SK-N-SH (cell line): Measurements from ENCODE around the gene GATA3. TPM values are rescaled to one million over a fixed set of nuclear protein-coding genes. Genes with fewer than 3 reads are reported as not detected.

Experiments
- CTCF ChIA-PET: fragments of 300-600, 350-600 bp; formaldehyde crosslinking; extraction: SDS; loops from one replicate; lab custom pipeline; 2021; lab: Yijun Ruan, JAX
- POLR2A ChIA-PET: fragments of 350-600 bp; sonication (Branson Sonifier 250); formaldehyde crosslinking; extraction: SDS; loops from one replicate; lab custom pipeline; 2020; ENCODE audit warnings: antibody characterized with exemption, inconsistent platforms; lab: Yijun Ruan, JAX
- DNase-seq: peaks from one replicate; pipeline ENCODE4 v3.0.0; 2012
- H2AFZ ChIP-seq: fragments of 200-600 bp; sonication (generic); 2 replicates; pipeline ENCODE4 v1.8.1; 2016; ENCODE audit warnings: antibody characterized with exemption, mild to moderate bottlenecking, low read depth
- H3F3A ChIP-seq: fragments of 200-600 bp; sonication (generic); replicated peaks from 2 replicates; pipeline ENCODE3; 2016; ENCODE audit warnings: antibody characterized with exemption, mild to moderate bottlenecking; ENCODE audit not compliant: insufficient read depth
- H3K27ac ChIP-seq, 2 experiments: fragments of 200-500 bp in 1 of 2; fragments of 200-600 bp in 1 of 2; sonication (Bioruptor generic) in 1 of 2; sonication (generic), shearing (Covaris generic) in 1 of 2; 2 replicates each; pipeline versions ENCODE4 v1.5.1 to v1.6.1; 2014 to 2016; ENCODE audit warnings: low read depth in 2 of 2, inconsistent platforms in 1 of 2, low read length in 1 of 2, mild to moderate bottlenecking in 1 of 2, mixed read lengths in 1 of 2
- H3K27me3 ChIP-seq: fragments of 200-600 bp; sonication (generic), shearing (Covaris generic); 2 replicates; pipeline ENCODE4 v1.6.1; 2016; ENCODE audit warnings: mixed run types; ENCODE audit not compliant: insufficient read depth
- H3K36me3 ChIP-seq, 2 experiments: fragments of 200-500 bp in 1 of 2; fragments of 200-600 bp in 1 of 2; sonication (Bioruptor generic) in 1 of 2; sonication (generic) in 1 of 2; replicated peaks in 1 of 2; 2 replicates each; pipeline versions ENCODE3 to v1.5.1; 2014 to 2016; ENCODE audit warnings: low read length in 1 of 2, mild to moderate bottlenecking in 1 of 2; ENCODE audit not compliant: insufficient read depth in 2 of 2, control insufficient read depth in 1 of 2
- H3K4me1 ChIP-seq, 2 experiments: fragments of 200-500 bp in 1 of 2; fragments of 200-600 bp in 1 of 2; sonication (Bioruptor generic) in 1 of 2; sonication (generic), shearing (Covaris generic) in 1 of 2; 2 replicates each; pipeline versions ENCODE4 v1.5.1 to v1.6.1; 2014 to 2016; ENCODE audit warnings: low read depth in 1 of 2, low read length in 1 of 2, mixed run types in 1 of 2; ENCODE audit not compliant: insufficient read depth in 2 of 2, control insufficient read depth in 1 of 2
- H3K4me2 ChIP-seq: fragments of 200-600 bp; sonication (generic), shearing (Covaris generic); 2 replicates; pipeline ENCODE4 v1.6.1; 2017; ENCODE audit warnings: mixed run types
- H3K4me3 ChIP-seq, 2 experiments: fragments of 200-500 bp in 1 of 2; fragments of 200-600 bp in 1 of 2; sonication (Bioruptor generic) in 1 of 2; sonication (generic), shearing (Covaris generic) in 1 of 2; 2 replicates each; pipeline versions ENCODE4 v1.5.1 to v1.8.1; 2014 to 2016; ENCODE audit warnings: low read depth in 2 of 2, inconsistent platforms in 1 of 2, low read length in 1 of 2, mild to moderate bottlenecking in 1 of 2, mixed read lengths in 1 of 2, moderate library complexity in 1 of 2
- H3K79me2 ChIP-seq: fragments of 200-600 bp; sonication (generic); 2 replicates; pipeline ENCODE4 v1.8.1; 2017; ENCODE audit warnings: mild to moderate bottlenecking; ENCODE audit not compliant: insufficient read depth
- H3K9ac ChIP-seq: fragments of 200-600 bp; sonication (generic); 2 replicates; pipeline ENCODE4 v1.6.1; 2017; ENCODE audit warnings: mixed run types
- H3K9me2 ChIP-seq: fragments of 200-600 bp; sonication (generic); 2 replicates; pipeline ENCODE4 v1.6.1; 2017; ENCODE audit warnings: mixed run types
- H3K9me3 ChIP-seq: fragments of 200-600 bp; sonication (generic); 2 replicates; pipeline ENCODE4 v1.6.1; 2017; ENCODE audit warnings: mixed run types, mild to moderate bottlenecking, moderate library complexity
- H4K20me1 ChIP-seq: fragments of 200-600 bp; sonication (generic); 2 replicates; pipeline ENCODE4 v1.6.1; 2017; ENCODE audit warnings: mild to moderate bottlenecking, mixed run types; ENCODE audit not compliant: insufficient read depth
- CHD2 ChIP-seq: fragments of 150-350 bp; IDR thresholded peaks from 2 replicates; pipeline ENCODE4 v1.6.1; 2018; ENCODE audit warnings: low read length; ENCODE audit not compliant: partially characterized antibody
- CTCF ChIP-seq: fragments of 200-600 bp; sonication (generic); IDR thresholded peaks from 2 replicates; pipeline ENCODE4 v1.6.1; 2017; ENCODE audit warnings: antibody characterized with exemption, mild to moderate bottlenecking, moderate library complexity
- FOXJ3 ChIP-seq: sonication (generic); formaldehyde crosslinking; IDR thresholded peaks from 2 replicates; pipeline ENCODE4 v1.5.1; 2020; ENCODE audit warnings: mild to moderate bottlenecking, missing genetic modification reagents
- JUND ChIP-seq: IDR thresholded peaks from 2 replicates; pipeline ENCODE4 v1.4.0; 2012
- MEF2A ChIP-seq: IDR thresholded peaks from 2 replicates; pipeline ENCODE4 v1.4.0; 2012; ENCODE audit warnings: low read depth, borderline replicate concordance
- NRF1 ChIP-seq: IDR thresholded peaks from 2 replicates; pipeline ENCODE4 v1.6.1; 2012; ENCODE audit warnings: low read depth, mild to moderate bottlenecking, low read length
- PBX3 ChIP-seq: IDR thresholded peaks from 2 replicates; pipeline ENCODE4; 2012
- RCOR1 ChIP-seq: fragments of 150-350 bp; IDR thresholded peaks from 2 replicates; pipeline ENCODE4 v1.6.1; 2017; ENCODE audit warnings: antibody characterized with exemption, low read length
- RFX5 ChIP-seq: IDR thresholded peaks from 2 replicates; pipeline ENCODE4 v1.6.1; 2012; ENCODE audit warnings: mild to moderate bottlenecking, improper control_type of control experiment, low read length
- TEAD4 ChIP-seq: IDR thresholded peaks from 2 replicates; pipeline ENCODE4 v1.4.0; 2012; ENCODE audit warnings: mild to moderate bottlenecking, borderline replicate concordance; ENCODE audit not compliant: insufficient read depth
- USF2 ChIP-seq: fragments of 150-350 bp; IDR thresholded peaks from 2 replicates; pipeline ENCODE4 v1.6.1; 2017; ENCODE audit warnings: antibody characterized with exemption, low read length, low read depth, borderline replicate concordance
- ZBTB33 ChIP-seq: IDR thresholded peaks from 2 replicates; pipeline ENCODE4 v1.4.0; 2012; ENCODE audit warnings: low read depth, borderline replicate concordance
- WGBS: methylation state at CpG from one replicate; pipeline ENCODE4 v1.1.6; 2017; ENCODE audit warnings: low lambda C conversion rate; 5-methylcytosine and 5-hydroxymethylcytosine counted together
- polyA plus RNA-seq, 3 experiments: library from polyadenylated mRNA; depleted of rRNA; stranded (reverse); fragments of >200 nt; gene quantifications; 2 replicates each; pipeline ENCODE4 v1.2.3, GENCODE V29; 2012

The GATA3 gene
- polyA plus RNA-seq, 1 of the 3 experiments (the other 2 are of a cell fraction) = 14.3 TPM

GRCh38 chr10:8058274-8059111 lies 4.0 kb downstream of the GATA3 start:
- H3K27ac ChIP-seq = peak overlapping the region; percentile 96 to 98
- TF ChIP-seq TEAD4 (no peak), NRF1 (no peak), CTCF (no peak), PBX3 (no peak), RFX5 (no peak), ZBTB33 (no peak), MEF2A (no peak)
- no peak overlapping the region for H2AFZ ChIP-seq
- WGBS = 32% methylated on average over 36 of the region's 45 CpGs
- H3K79me2 ChIP-seq = peaks cover 94% of the 10 kb centered on the region
- H3K4me1 ChIP-seq = peaks cover 13 to 48% of the 10 kb centered on the region in 2 experiments
- peak overlapping the region; percentile 86 to 92 for H3K4me3 ChIP-seq
- POLR2A ChIA-PET = interaction anchor here (0.6 to 5.3 kb wide), 8 partner anchors 8 to 1181 kb away, joined by 3 to 33 read pairs (median 8); no protein-coding TSS in a partner anchor
- peaks cover 41% of the 10 kb centered on the region for H3F3A ChIP-seq
- H3K4me2 ChIP-seq = peak overlapping the region; percentile 98
- peaks cover 58 to 59% of the 10 kb centered on the region in 2 experiments for H3K36me3 ChIP-seq
- peaks cover 53% of the 10 kb centered on the region for H4K20me1 ChIP-seq
- CTCF ChIA-PET = interaction anchor here (0.6 to 2.1 kb wide), 7 partner anchors 13 to 1246 kb away, joined by 3 to 9 read pairs (median 3); no protein-coding TSS in a partner anchor
- peak overlapping the region; percentile 96 for H3K9ac ChIP-seq
- no peaks in the 10 kb centered on the region for H3K27me3 ChIP-seq
- H3K9me3 ChIP-seq = no peaks in the 10 kb centered on the region
- DNase-seq = no peak
- H3K9me2 ChIP-seq = no peaks in the 10 kb centered on the region

- DNase-seq = no peak
- Histone ChIP-seq H3F3A (peaks cover 36% of the 10 kb centered on the region), H3K9me3 (no peaks in the 10 kb centered on the region), H3K4me2 (peak overlapping the region; percentile 98), H3K79me2 (peaks cover 98% of the 10 kb centered on the region), H3K4me3 (peak overlapping the region; percentile 86 to 92), H3K9ac (peak overlapping the region; percentile 96), H3K27me3 (no peaks in the 10 kb centered on the region), H3K9me2 (no peaks in the 10 kb centered on the region), H3K27ac (peak overlapping the region; percentile 96 to 98), H3K36me3 (peaks cover 61 to 67% of the 10 kb centered on the region in 2 experiments), H4K20me1 (peaks cover 53% of the 10 kb centered on the region), H3K4me1 (peaks cover 16 to 57% of the 10 kb centered on the region in 2 experiments), H2AFZ (no peak overlapping the region)
- WGBS = 12% methylated on average over 16 of the region's 16 CpGs
- ChIA-PET CTCF (interaction anchor here (0.9 to 2.1 kb wide), 12 partner anchors 8 to 1245 kb away, joined by 3 to 9 read pairs (median 4); no protein-coding TSS in a partner anchor), POLR2A (interaction anchor here (0.6 to 5.3 kb wide), 10 partner anchors 9 to 1180 kb away, joined by 3 to 33 read pairs (median 8); no protein-coding TSS in a partner anchor)
- TF ChIP-seq NRF1 (no peak), MEF2A (no peak), JUND (no peak), USF2 (no peak), RFX5 (no peak), CHD2 (no peak), FOXJ3 (CRISPR knock-in tag) (no peak), RCOR1 (no peak)
Observed at GRCh38 chr10:8059191-8059936, 4.9 kb downstream of the GATA3 start.
